ENCODE data around the gene THAP8.

The THAP8 gene, protein sequence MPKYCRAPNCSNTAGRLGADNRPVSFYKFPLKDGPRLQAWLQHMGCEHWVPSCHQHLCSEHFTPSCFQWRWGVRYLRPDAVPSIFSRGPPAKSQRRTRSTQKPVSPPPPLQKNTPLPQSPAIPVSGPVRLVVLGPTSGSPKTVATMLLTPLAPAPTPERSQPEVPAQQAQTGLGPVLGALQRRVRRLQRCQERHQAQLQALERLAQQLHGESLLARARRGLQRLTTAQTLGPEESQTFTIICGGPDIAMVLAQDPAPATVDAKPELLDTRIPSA

DNA sequence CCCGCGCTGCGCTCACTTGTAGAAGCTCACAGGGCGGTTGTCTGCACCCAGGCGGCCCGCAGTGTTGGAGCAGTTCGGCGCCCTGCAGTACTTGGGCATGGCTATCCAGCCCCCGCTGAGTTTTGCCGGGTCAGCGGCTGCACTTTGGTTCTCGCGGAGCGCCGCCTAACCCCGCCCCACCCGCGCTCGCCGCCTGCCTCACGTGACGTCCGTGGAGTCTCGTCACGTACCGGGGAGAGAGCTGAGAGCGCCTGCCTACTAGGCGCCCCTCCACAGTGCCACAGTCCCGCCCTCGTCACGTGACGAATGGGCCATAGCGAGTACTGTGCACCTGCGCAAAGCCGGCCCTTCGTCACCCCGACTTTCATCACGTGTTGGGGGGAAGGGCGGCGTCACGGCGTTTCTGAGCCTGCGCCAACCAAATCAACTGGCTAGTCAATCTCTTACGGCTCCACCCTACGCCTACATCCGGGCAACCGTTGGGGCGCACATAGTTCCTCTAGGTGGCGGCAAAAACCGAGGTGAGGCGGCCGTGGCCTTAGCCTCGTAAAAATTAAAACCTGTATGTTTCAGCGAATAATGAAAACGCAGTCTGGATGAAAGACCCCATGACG is at the start of gene THAP8:
TSS of gene THAP8 (minus strand) at position 167 of the 614 bp plus-strand sequence. CDS start at position 99, 68 bp downstream.
- FAIRE-seq: peak; percentile 98

GRCh38 chr19:36103040-36103626 is 49.0 kb upstream of the THAP8 start:
- no peak for DNase-seq (ENCODE audit: extremely low spot score, insufficient read length, low read depth)
- no peak for FAIRE-seq

More for the DNA sequence above, at the start of gene THAP8:
- DNase-seq (ENCODE audit: extremely low spot score, insufficient read length, low read depth): peak; percentile 98

GRCh38 chr19:36101550-36102327 is 47.7 kb upstream of the THAP8 start:
- DNase-seq (ENCODE audit: extremely low spot score, insufficient read length, low read depth) (no peak), FAIRE-seq (no peak)

- FAIRE-seq: no peak
- DNase-seq (ENCODE audit: extremely low spot score, insufficient read length, low read depth): no peak
Measured at GRCh38 chr19:36100476-36100875, 46.4 kb upstream of the THAP8 start.

- DNase-seq (ENCODE audit: extremely low spot score, insufficient read length, low read depth): no peak
- FAIRE-seq: no peak
Measured at GRCh38 chr19:36099166-36099785, 45.2 kb upstream of the THAP8 start.

DNA sequence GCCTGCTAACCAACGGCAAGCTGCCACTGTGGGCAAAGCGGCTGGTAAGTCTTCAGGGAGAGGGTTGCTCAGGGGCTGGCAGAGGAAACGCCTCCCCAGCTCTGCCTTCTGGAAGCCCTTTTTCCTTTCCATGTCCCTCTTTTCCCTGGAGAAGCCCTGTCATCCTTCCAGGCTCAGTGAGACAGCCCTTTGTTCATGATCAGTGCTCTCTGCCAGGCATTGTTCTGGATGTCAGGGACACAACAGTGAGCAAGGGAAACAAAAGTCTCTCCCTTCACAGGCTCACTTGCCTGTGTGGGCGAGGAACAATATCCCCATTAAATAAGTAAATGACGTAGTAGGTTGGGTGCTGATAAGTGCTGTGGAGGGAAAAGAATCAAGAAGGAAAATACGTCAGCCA is 43.0 kb upstream of the THAP8 start:
- DNase-seq (ENCODE audit: extremely low spot score, insufficient read length, low read depth): no peak
- no peak for FAIRE-seq

- DNase-seq (ENCODE audit: extremely low spot score, insufficient read length, low read depth) (no peak), FAIRE-seq (no peak)
Measured at GRCh38 chr19:36093687-36094086, 39.6 kb upstream of the THAP8 start.

DNA sequence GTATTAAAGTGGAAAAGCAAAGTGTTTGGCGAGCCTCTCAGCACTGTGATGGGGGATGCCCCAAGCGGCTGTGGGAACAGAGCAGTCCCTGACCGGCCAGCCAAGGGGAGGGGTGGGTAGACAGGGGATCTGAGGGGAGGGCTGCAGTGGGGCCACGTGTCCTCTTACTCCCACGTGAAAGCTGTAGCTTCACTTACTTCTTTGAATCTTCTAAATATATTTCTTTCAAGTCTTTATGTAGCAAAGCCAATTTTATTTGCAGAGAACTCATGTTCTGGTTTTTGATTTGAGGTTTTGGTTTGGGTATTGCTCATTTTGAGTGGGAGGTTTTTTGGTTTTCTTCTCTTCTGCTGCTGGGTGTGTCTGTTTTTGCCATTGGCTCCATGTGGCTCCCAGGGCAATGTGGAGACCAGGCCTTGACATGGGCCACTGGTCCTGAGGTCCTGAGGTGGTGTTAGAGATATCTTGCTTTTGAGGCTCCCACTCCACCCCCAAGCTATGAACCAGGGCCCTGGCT is 39.1 kb upstream of the THAP8 start:
- DNase-seq (ENCODE audit: extremely low spot score, insufficient read length, low read depth) (no peak), FAIRE-seq (no peak)

- no peak for DNase-seq (ENCODE audit: extremely low spot score, insufficient read length, low read depth)
- FAIRE-seq: no peak
Measured at GRCh38 chr19:36092566-36092965, 38.5 kb upstream of the THAP8 start.

- DNase-seq (ENCODE audit: extremely low spot score, insufficient read length, low read depth) (no peak), FAIRE-seq (no peak)
Measured at GRCh38 chr19:36090910-36091695, 37.0 kb upstream of the THAP8 start.

GRCh38 chr19:36089847-36090246 is 35.8 kb upstream of the THAP8 start:
- DNase-seq (ENCODE audit: extremely low spot score, insufficient read length, low read depth): no peak
- no peak for FAIRE-seq

DNA sequence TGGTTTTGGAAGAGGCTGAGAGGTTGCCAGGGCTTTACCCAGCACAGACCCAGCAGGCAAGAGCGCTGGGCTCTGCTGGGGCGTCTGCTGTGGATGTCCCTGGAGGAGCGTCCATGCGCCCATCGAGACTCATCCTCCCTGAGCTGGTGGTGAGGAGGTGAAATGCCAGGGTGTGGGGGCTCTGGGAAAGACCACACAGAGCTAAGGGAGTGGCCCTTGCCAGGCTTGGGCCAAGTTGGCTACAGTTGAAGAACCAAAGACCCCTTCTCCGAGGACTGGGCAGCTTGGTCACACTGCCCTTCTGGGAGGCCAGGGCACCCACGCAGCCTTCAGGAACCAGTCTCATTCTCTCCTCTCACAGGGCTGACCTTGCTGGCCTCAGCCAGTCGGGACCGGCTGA is 32.2 kb upstream of the THAP8 start:
- DNase-seq (ENCODE audit: extremely low spot score, insufficient read length, low read depth): no peak
- FAIRE-seq: no peak

DNA sequence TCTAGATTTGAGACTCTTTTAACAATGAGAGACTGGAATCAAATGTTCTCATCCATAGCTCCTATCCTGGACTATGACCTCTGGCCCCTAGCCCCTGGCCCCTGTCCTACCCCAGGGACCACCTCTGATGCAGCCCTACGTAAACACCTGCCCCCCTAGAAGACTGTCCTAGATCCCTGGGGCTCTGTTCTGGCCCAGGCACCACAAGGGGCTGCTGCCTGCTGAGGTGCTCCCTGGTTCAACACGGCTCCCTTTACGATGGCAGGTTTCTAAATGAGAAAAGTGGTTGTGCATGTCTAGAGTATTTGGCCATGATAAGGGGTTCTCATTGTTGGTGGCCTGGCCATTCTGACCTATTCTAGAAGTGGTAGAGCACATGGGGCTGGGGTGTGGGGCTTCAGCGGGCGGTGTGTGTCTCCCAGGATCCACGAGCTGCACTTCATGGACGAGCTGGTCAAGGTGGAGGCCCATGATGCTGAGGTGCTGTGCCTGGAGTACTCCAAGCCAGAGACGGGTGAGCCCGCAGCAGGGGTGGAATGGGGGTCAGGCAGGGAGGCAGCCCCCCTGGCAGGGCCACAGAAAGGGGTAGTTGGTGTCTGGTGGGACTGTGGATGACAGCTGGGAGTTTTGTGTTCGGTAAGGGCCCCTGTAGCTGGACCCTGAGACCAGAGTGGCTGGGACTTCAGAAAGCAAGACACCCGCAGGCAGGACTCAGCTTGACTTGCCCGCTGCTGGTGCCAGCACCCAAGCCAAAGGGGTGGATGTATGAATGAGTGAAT is 30.3 kb upstream of the THAP8 start:
- FAIRE-seq: no peak

GRCh38 chr19:36082916-36083315 is 28.8 kb upstream of the THAP8 start:
- DNase-seq (ENCODE audit: extremely low spot score, insufficient read length, low read depth) (no peak), FAIRE-seq (no peak)

More for the DNA sequence above, 30.3 kb upstream of the THAP8 start:
- no peak for DNase-seq (ENCODE audit: extremely low spot score, insufficient read length, low read depth)

- no peak for FAIRE-seq
- no peak for DNase-seq (ENCODE audit: extremely low spot score, insufficient read length, low read depth)
Measured at GRCh38 chr19:36081894-36082293, 27.8 kb upstream of the THAP8 start.

DNA sequence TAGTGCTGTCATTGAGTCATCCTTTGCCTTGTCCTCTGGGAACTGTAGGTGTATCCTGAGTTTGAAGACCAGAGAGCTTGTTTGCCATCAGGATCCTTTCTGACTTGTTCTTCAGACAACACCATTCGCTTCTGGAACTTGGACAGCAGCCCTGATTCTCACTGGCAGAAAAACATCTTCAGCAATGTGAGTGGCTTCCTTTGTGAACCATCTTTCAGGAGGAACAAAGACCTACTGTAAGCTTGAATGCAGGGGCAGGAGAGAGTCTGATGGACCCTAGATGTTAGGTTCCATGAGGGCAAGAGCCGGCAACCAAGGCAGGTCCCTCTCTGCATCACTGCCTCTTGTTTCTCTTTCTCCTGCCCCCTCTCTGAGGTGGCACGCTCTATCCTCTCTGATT is 27.3 kb upstream of the THAP8 start:
- FAIRE-seq (no peak), DNase-seq (ENCODE audit: extremely low spot score, insufficient read length, low read depth) (no peak)

DNA sequence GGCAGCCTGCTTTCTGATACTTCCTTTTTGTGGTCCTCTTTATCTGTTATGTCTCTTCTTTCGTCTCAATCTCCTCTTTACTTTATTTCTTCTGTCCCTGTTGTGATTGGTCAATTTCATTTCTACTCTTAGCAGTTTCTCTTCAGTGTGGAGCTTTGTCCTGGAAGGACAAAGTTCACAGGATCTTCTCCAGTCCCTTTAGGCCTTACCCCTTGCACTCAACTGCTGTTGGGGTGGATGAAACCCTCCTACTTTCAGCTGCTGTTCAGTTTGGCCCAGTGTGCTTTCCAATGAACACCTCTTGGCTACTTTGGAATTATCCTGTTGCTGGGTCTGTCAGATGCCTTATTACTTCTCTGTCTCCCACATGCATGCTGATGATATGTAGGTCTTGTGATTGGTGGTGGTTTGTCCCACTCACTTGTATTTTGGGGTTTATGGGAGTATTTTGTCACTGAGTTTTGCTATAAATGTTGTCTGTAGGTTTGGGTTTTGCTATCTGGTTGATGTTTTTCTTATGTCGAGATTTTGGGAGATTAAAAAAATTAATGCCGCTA is 25.4 kb upstream of the THAP8 start:
- DNase-seq (ENCODE audit: extremely low spot score, insufficient read length, low read depth) (no peak), FAIRE-seq (no peak)

GRCh38 chr19:36073121-36073876 is 19.2 kb upstream of the THAP8 start:
- FAIRE-seq (no peak), DNase-seq (ENCODE audit: extremely low spot score, insufficient read length, low read depth) (no peak)

Measured in GM18507 (cell line).